ENCODE measurements around the gene IL32. TPM values are rescaled to one million over a fixed set of nuclear protein-coding genes. Genes with fewer than 3 reads are reported as not detected.
"Not testable (repeated sequence)": the region's sequence is repeated elsewhere in the genome, so short reads cannot be mapped to it uniquely, and the experiment has no call there.

The IL32 gene
- total RNA-seq, 4 donors from 2014 or later, result 45.4 to 79.0 (median 54.6) TPM

DNA sequence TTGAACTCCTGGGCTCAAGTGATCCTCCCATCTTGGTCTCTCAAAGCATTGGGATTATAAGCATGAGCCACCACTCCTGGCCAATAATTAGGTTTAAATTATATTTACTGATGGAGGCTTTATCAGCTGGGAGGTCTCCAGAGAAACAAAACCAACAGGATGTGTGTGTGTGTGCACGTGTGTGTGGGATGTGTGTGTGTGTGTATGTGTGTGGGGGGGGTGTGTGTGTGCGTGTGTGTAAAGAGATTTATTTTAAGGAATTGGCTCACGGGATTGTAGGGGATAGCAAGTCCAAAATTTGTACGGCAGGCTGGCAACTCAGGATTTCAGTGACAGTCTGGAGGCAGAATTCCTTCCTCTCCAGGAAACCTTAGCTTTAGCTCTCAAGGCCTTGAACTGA is 14.4 kb upstream of the IL32 start:
- no peak overlapping the region for H3K4me3 ChIP-seq
- intact Hi-C loops (cut with DNase I; ENCODE audit: low total_unique reads) (no loop called here), in situ Hi-C loops (cut with MboI; ENCODE audit: low sequenced_read_pairs in 4 of 4) (no loop called here)
- ATAC-seq, result no peak
- H3K9me3 ChIP-seq, result no peaks in the 10 kb centered on the region
- no peak for TF ChIP-seq CTCF (IDR thresholded peaks at IDR 0.05 in 4 of 5, conservative IDR thresholded peaks at IDR 0.05 in 1 of 5)
- TF ChIP-seq POLR2A (IDR thresholded peaks at IDR 0.05), result no peak
- no peaks in the 10 kb centered on the region for H3K36me3 ChIP-seq
- peaks cover 36 to 38% (median 36%) of the 10 kb centered on the region in 3 donors for H3K27me3 ChIP-seq
- H3K4me1 ChIP-seq, result peaks cover 0 to 6% of the 10 kb centered on the region in 2 donors
- DNase-seq, result no peak
- no peak overlapping the region for H3K27ac ChIP-seq

DNA sequence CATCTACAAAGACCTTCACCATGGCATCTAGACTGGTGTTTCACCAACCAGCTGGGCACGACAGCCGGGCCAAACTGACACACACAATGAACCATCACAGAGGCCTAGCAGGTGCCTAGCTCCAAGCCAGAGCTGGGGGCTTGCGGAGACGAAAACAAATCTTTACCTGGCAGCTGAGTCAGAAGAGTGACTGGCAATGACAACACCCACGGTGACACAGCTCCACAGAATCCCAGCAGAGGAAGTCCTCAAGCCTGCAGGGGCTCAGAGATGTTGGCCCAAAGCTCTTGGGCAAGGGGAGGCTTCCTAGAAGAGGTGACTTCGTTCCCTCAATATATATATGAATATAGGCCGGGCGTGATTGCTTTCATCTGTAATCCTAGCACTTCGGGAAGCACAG is 13.9 kb upstream of the IL32 start:
- TF ChIP-seq POLR2A (IDR thresholded peaks at IDR 0.05) (no peak), CTCF (IDR thresholded peaks at IDR 0.05 in 4 of 5, conservative IDR thresholded peaks at IDR 0.05 in 1 of 5) (no peak)
- intact Hi-C loops (cut with DNase I; ENCODE audit: low total_unique reads), result no loop called here

GRCh38 chr16:3052571-3053329 is 12.7 kb upstream of the IL32 start:
- H3K4me1 ChIP-seq; DNase-seq; ATAC-seq; H3K27ac ChIP-seq; in situ Hi-C loops (cut with MboI; ENCODE audit: low sequenced_read_pairs in 4 of 4); H3K9me3 ChIP-seq; H3K4me3 ChIP-seq; H3K36me3 ChIP-seq; intact Hi-C loops (cut with DNase I; ENCODE audit: low total_unique reads): not testable (repeated sequence)
- peaks cover 19 to 22% (median 22%) of the 10 kb centered on the region in 3 donors for H3K27me3 ChIP-seq

More for the DNA sequence above, 13.9 kb upstream of the IL32 start:
- in situ Hi-C loops (cut with MboI; ENCODE audit: low sequenced_read_pairs in 4 of 4), result no loop called here
- no peak for DNase-seq
- H3K27ac ChIP-seq, result no peak overlapping the region
- peaks cover 31 to 34% (median 33%) of the 10 kb centered on the region in 3 donors for H3K27me3 ChIP-seq
- H3K36me3 ChIP-seq, result no peaks in the 10 kb centered on the region
- H3K4me1 ChIP-seq, result peaks cover 0 to 1% of the 10 kb centered on the region in 2 donors
- no peak for ATAC-seq
- no peak overlapping the region for H3K4me3 ChIP-seq
- H3K9me3 ChIP-seq, result no peaks in the 10 kb centered on the region

DNA sequence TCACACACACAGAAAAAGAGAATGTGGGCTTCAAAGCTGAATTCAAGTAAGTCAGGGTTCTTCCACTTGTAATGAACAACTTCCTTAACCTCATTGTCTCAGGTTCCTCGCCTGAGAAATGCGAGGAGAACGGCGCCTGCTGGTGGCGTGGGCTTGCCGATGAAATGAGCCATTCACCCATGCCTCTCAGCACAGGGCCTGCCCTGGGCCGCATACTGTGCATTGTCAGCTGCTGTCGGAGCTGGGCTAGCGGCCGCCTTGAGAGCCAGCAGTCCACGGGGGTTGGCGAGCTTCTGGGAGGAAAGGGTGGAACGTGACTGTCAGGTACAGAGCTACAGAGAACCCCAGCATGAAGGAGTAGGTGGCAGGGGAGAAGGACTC is 12.1 kb upstream of the IL32 start:
- H3K36me3 ChIP-seq; H3K4me1 ChIP-seq; DNase-seq; H3K4me3 ChIP-seq; in situ Hi-C loops (cut with MboI; ENCODE audit: low sequenced_read_pairs in 4 of 4); ATAC-seq; H3K9me3 ChIP-seq; intact Hi-C loops (cut with DNase I; ENCODE audit: low total_unique reads); H3K27ac ChIP-seq: not testable (repeated sequence)
- H3K27me3 ChIP-seq, result peaks cover 14 to 22% (median 16%) of the 10 kb centered on the region in 3 donors

- Histone ChIP-seq H3K27ac (no peak overlapping the region), H3K27me3 (peaks cover under 1 to 4% (median 3%) of the 10 kb centered on the region in 3 donors), H3K4me3 (no peak overlapping the region), H3K36me3 (no peaks in the 10 kb centered on the region), H3K4me1 (peaks cover 8 to 19% of the 10 kb centered on the region in 2 donors), H3K9me3 (no peaks in the 10 kb centered on the region)
- in situ Hi-C loops (cut with MboI; ENCODE audit: low sequenced_read_pairs in 4 of 4), result no loop called here
- no peak for TF ChIP-seq CTCF (IDR thresholded peaks at IDR 0.05 in 4 of 5, conservative IDR thresholded peaks at IDR 0.05 in 1 of 5)
- no peak for TF ChIP-seq POLR2A (IDR thresholded peaks at IDR 0.05)
- no peak for ATAC-seq
- intact Hi-C loops (cut with DNase I; ENCODE audit: low total_unique reads), result no loop called here
- DNase-seq, result no peak
Measured at GRCh38 chr16:3054965-3055733, 10.3 kb upstream of the IL32 start.

- H3K4me3 ChIP-seq; intact Hi-C loops (cut with DNase I; ENCODE audit: low total_unique reads); H3K36me3 ChIP-seq; ATAC-seq; H3K27me3 ChIP-seq; H3K27ac ChIP-seq; H3K9me3 ChIP-seq; DNase-seq; in situ Hi-C loops (cut with MboI; ENCODE audit: low sequenced_read_pairs in 4 of 4): not testable (repeated sequence)
- peaks cover 14 to 25% of the 10 kb centered on the region in 2 donors for H3K4me1 ChIP-seq
Measured at GRCh38 chr16:3055734-3056115, 9.7 kb upstream of the IL32 start.
